Measurements from ENCODE around the gene GPD1L.

Gene GPD1L

GRCh38 chr3:32216172-32216783, 109.9 kb downstream of the GPD1L start:
- Histone ChIP-seq H3K27ac (no peak overlapping the region), H3K36me3 (no peaks in the 10 kb centered on the region), H3K4me3 (ENCODE audit: low read depth in 1 of 2, low read length in 1 of 2) (no peak overlapping the region), H3K27me3 (no peaks in the 10 kb centered on the region), H3K4me1 (ENCODE audit: control insufficient read depth in 1 of 2, insufficient read depth in 1 of 2, low read depth in 1 of 2, low read length in 1 of 2) (no peaks in the 10 kb centered on the region), H3K9me3 (no peaks in the 10 kb centered on the region)
- no peak for TF ChIP-seq CTCF (IDR thresholded peaks at IDR 0.05)

GRCh38 chr3:32217339-32217738, 110.9 kb downstream of the GPD1L start:
- Histone ChIP-seq H3K4me1 (ENCODE audit: control insufficient read depth in 1 of 2, insufficient read depth in 1 of 2, low read depth in 1 of 2, low read length in 1 of 2) (no peaks in the 10 kb centered on the region), H3K4me3 (ENCODE audit: low read depth in 1 of 2, low read length in 1 of 2) (no peak overlapping the region), H3K9me3 (no peaks in the 10 kb centered on the region), H3K36me3 (no peaks in the 10 kb centered on the region), H3K27me3 (no peaks in the 10 kb centered on the region), H3K27ac (no peak overlapping the region)
- TF ChIP-seq CTCF (IDR thresholded peaks at IDR 0.05), result no peak
